HepG2 (cell line): ENCODE results near the gene NECTIN2. TPM values are rescaled to one million over a fixed set of nuclear protein-coding genes. Genes with fewer than 3 reads are reported as not detected.

Experiments
- ATAC-seq: fragments of 200-7000 bp; cut with Tn5 transposase; 3 replicates; pipeline ENCODE4 v1.9.1; 2020; ENCODE audit warnings: mild to moderate bottlenecking, moderate library complexity
- BruUV-seq: library from RNA; stranded (reverse); fragments of 400-500 nt; replicated peaks from 2 replicates; lab custom pipeline; 2021; lab: Mats Ljungman, UMichigan
- CTCF ChIA-PET: fragments of 300-600 bp; formaldehyde crosslinking; extraction: SDS; loops from one replicate; lab custom pipeline; 2021; ENCODE audit warnings: low total read pairs, inconsistent platforms, low intra/inter-chr PET ratio; lab: Yijun Ruan, JAX
- POLR2A ChIA-PET: fragments of 350-600 bp; sonication (Branson Sonifier 250); formaldehyde crosslinking; loops from one replicate; lab custom pipeline; 2020; ENCODE audit warnings: antibody characterized with exemption, inconsistent platforms; lab: Yijun Ruan, JAX
- DNase-seq: peaks from one replicate; pipeline ENCODE4 v3.0.0-alpha.2; 2015; ENCODE audit warnings: low spot score
- FAIRE-seq: peaks from 3 replicates; lab custom pipeline; 2011; peaks lifted over from hg19 to GRCh38; lab: Jason Lieb, UNC
- H2AFZ ChIP-seq: one replicate; pipeline ENCODE4 v1.6.1; 2011; ENCODE audit warnings: low read length, inconsistent platforms
- H3K27ac ChIP-seq: fragments of 300-600 bp; 3 replicates; pipeline ENCODE4 v1.8.0; 2011; ENCODE audit warnings: mixed run types, mild to moderate bottlenecking, mixed read lengths, low read length, inconsistent platforms; ENCODE audit not compliant: insufficient read depth; ENCODE audit errors: extremely low read length
- H3K27me3 ChIP-seq, 2 experiments: fragments of 200-600 bp in 1 of 2; 2 replicates in 1 of 2; 3 replicates in 1 of 2; pipeline versions ENCODE4 v1.6.0 to v1.8.0; 2011; ENCODE audit warnings: low read length in 2 of 2, mild to moderate bottlenecking in 2 of 2, moderate library complexity in 2 of 2, inconsistent platforms in 1 of 2; ENCODE audit not compliant: insufficient read depth in 2 of 2, control insufficient read depth in 1 of 2
- H3K36me3 ChIP-seq, 2 experiments: fragments of 200-600 bp in 1 of 2; replicated peaks in 1 of 2; 2 replicates in 1 of 2; 3 replicates in 1 of 2; pipeline versions ENCODE4 v1.5.1 to v1.8.0; 2011; ENCODE audit warnings: low read length in 2 of 2, inconsistent platforms in 1 of 2; ENCODE audit not compliant: insufficient read depth in 2 of 2, control insufficient read depth in 1 of 2
- H3K4me1 ChIP-seq: 2 replicates; pipeline ENCODE4 v1.5.1; 2012; ENCODE audit warnings: low read length, inconsistent platforms; ENCODE audit not compliant: insufficient read depth
- H3K4me2 ChIP-seq: 2 replicates; pipeline ENCODE4 v1.6.0; 2011; ENCODE audit warnings: low read depth, low read length, inconsistent platforms
- H3K4me3 ChIP-seq, 3 experiments: fragments of 200-600 bp in 1 of 3; sonication (generic), shearing (Covaris generic) in 1 of 3; replicated peaks in 1 of 3; 2 replicates each; pipeline ENCODE4 v1.5.1; 2011 to 2016; ENCODE audit warnings: low read length in 3 of 3, inconsistent platforms in 2 of 3, low read depth in 2 of 3, mild to moderate bottlenecking in 2 of 3, control low read depth in 1 of 3, mixed read lengths in 1 of 3; ENCODE audit not compliant: insufficient read depth in 1 of 3
- H3K79me2 ChIP-seq: one replicate; pipeline ENCODE4 v1.6.1; 2011; ENCODE audit warnings: low read length, inconsistent platforms; ENCODE audit not compliant: insufficient read depth
- H3K9ac ChIP-seq: 2 replicates; pipeline ENCODE4 v1.6.0; 2011; ENCODE audit warnings: mild to moderate bottlenecking, low read depth, low read length, inconsistent platforms; ENCODE audit not compliant: insufficient read depth
- H3K9me3 ChIP-seq: 2 replicates; pipeline ENCODE4 v1.5.1; 2012; ENCODE audit warnings: mild to moderate bottlenecking, low read length
- H4K20me1 ChIP-seq: 2 replicates; pipeline ENCODE4 v1.6.0; 2011; ENCODE audit warnings: inconsistent platforms, mild to moderate bottlenecking, low read length, moderate library complexity; ENCODE audit not compliant: insufficient read depth
- ASH2L ChIP-seq: fragments of 300-600, 200-600 bp; sonication (generic); IDR thresholded peaks from 2 replicates; pipeline ENCODE4 v1.7.0; 2017; ENCODE audit warnings: low read depth, mild to moderate bottlenecking, moderate library complexity, mixed read lengths, low read length; ENCODE audit not compliant: insufficient read length
- ATF1 ChIP-seq: IDR thresholded peaks from 2 replicates; pipeline ENCODE4 v1.6.1; 2016; ENCODE audit warnings: mild to moderate bottlenecking, control low read depth
- CCDC6 ChIP-seq: sonication (generic); formaldehyde crosslinking; IDR thresholded peaks from 2 replicates; pipeline ENCODE4 v1.8.1; 2022; ENCODE audit warnings: mild to moderate bottlenecking, missing genetic modification reagents, moderate library complexity
- HNF4A ChIP-seq: sonication (generic); formaldehyde crosslinking; IDR thresholded peaks from 2 replicates; pipeline ENCODE4 v1.4.0; 2020; ENCODE audit warnings: missing genetic modification reagents
- HNRNPL ChIP-seq: fragments of 200-400 bp; formaldehyde crosslinking; IDR thresholded peaks from 2 replicates; pipeline ENCODE4 v1.6.1; 2017; ENCODE audit warnings: mild to moderate bottlenecking, low read depth, low read length
- MAX ChIP-seq: IDR thresholded peaks from 2 replicates; pipeline ENCODE4 v1.6.1; 2012; ENCODE audit warnings: inconsistent platforms
- ONECUT2 ChIP-seq: sonication (generic); formaldehyde crosslinking; IDR thresholded peaks from 2 replicates; pipeline ENCODE4 v1.4.0; 2020; ENCODE audit warnings: missing genetic modification reagents
- PAX8 ChIP-seq: sonication (generic); formaldehyde crosslinking; IDR thresholded peaks from 2 replicates; pipeline ENCODE4 v1.8.0; 2022; ENCODE audit warnings: mild to moderate bottlenecking, missing genetic modification reagents, borderline replicate concordance
- SALL1 ChIP-seq: sonication (generic); formaldehyde crosslinking; IDR thresholded peaks from 2 replicates; pipeline ENCODE4 v1.8.0; 2022; ENCODE audit warnings: mild to moderate bottlenecking, missing genetic modification reagents
- SP4 ChIP-seq: sonication (generic); formaldehyde crosslinking; IDR thresholded peaks from 2 replicates; pipeline ENCODE4 v1.8.1; 2023; ENCODE audit warnings: mild to moderate bottlenecking, missing genetic modification reagents
- ZBTB38 ChIP-seq: sonication (generic); formaldehyde crosslinking; IDR thresholded peaks from 2 replicates; pipeline ENCODE4 v1.5.1; 2020; ENCODE audit warnings: mild to moderate bottlenecking, missing genetic modification reagents
- ZNF317 ChIP-seq: sonication (generic); formaldehyde crosslinking; IDR thresholded peaks from 2 replicates; pipeline ENCODE4 v1.5.0; 2020; ENCODE audit warnings: mild to moderate bottlenecking, missing genetic modification reagents
- ZNF687 ChIP-seq: sonication (generic); formaldehyde crosslinking; IDR thresholded peaks from 2 replicates; pipeline ENCODE4 v1.5.1; 2020; ENCODE audit warnings: mild to moderate bottlenecking, missing genetic modification reagents, moderate library complexity
- ZNF7 ChIP-seq: IDR thresholded peaks from 2 replicates; pipeline ENCODE4 v1.6.1; 2016; ENCODE audit warnings: missing biosample characterization, missing genetic modification reagents
- ZNF770 ChIP-seq: sonication (generic); formaldehyde crosslinking; IDR thresholded peaks from 2 replicates; pipeline ENCODE4 v1.5.0; 2020; ENCODE audit warnings: mild to moderate bottlenecking, missing genetic modification reagents
- WGBS: methylation state at CpG from one replicate; pipeline ENCODE4 v1.1.6; 2017; ENCODE audit warnings: low lambda C conversion rate; 5-methylcytosine and 5-hydroxymethylcytosine counted together
- in situ Hi-C: cut with HindIII; loops from 2 replicates; pipeline ENCODE4 v1.10.0; 2017; ENCODE audit warnings: low pct_unique_long_range_greater_than_20kb; ENCODE audit not compliant: extremely low pct_ligation_motif_present
- intact Hi-C: fragments of 100-400 bp; cut with micrococcal nuclease; formaldehyde crosslinking; loops from one replicate; pipeline ENCODE4 v1.10.0; 2022; ENCODE audit not compliant: unreplicated experiment
- polyA plus RNA-seq, 8 experiments: library from polyadenylated mRNA; depleted of rRNA in 3 of 8; stranded (reverse) in 7 of 8; unstranded in 1 of 8; fragments of >200 nt; fragmentation: Illumina TruSeq in 4 of 8; extraction: Trizol in 4 of 8; gene quantifications; 2 replicates each; pipeline versions ENCODE4 v1.2.1 to v1.2.3, GENCODE V29; 2011 to 2016; ENCODE audit warnings: low read depth in 4 of 8, missing spikeins in 1 of 8, mixed read lengths in 1 of 8; ENCODE audit not compliant: insufficient read depth in 1 of 8
- total RNA-seq, 5 experiments: library from RNA; depleted of rRNA; stranded (reverse); fragments of >200 nt; fragmentation: Illumina TruSeq; extraction: Trizol; gene quantifications; 2 replicates each; pipeline ENCODE4 v1.2.3, GENCODE V29; 2016; ENCODE audit warnings: low read depth in 1 of 5

Gene NECTIN2
- total and polyA plus RNA-seq, 2 of the 13 experiments (the other 11 are each of a cell fraction or from before 2014, with no cell fraction given), result 75.4 to 114 TPM

GRCh38 chr19:44867578-44867977, 21.5 kb downstream of the NECTIN2 start:
- H2AFZ ChIP-seq, result no peak overlapping the region
- H3K4me3 ChIP-seq, result no peak overlapping the region
- ChIA-PET CTCF (no interaction called here), POLR2A (interaction anchor here (1.2 to 4.5 kb wide), 3 partner anchors 9 to 23 kb away, joined by 3 to 36 read pairs (median 10); partner anchors contain the start of gene TOMM40)
- H3K36me3 ChIP-seq, result peaks cover 11 to 35% of the 10 kb centered on the region in 2 experiments; a peak in 4 of 5 replicates
- peaks cover 4% of the 10 kb centered on the region for H3K79me2 ChIP-seq
- no peaks in the 10 kb centered on the region for H3K27me3 ChIP-seq
- no peaks in the 10 kb centered on the region for H4K20me1 ChIP-seq
- ATAC-seq, result 0 out of 3 replicates have a peak, but pooled peaks have one; percentile 14
- intact Hi-C loops (no loop called here), in situ Hi-C loops (no loop called here)
- no peak overlapping the region for H3K4me2 ChIP-seq
- TF ChIP-seq MAX (peak; percentile 35; the same call in 1 of the 2 replicates), ZNF770 (CRISPR knock-in tag) (peak; percentile 64; the same call in 1 of the 2 replicates), ATF1 (CRISPR knock-in tag) (no peak), SALL1 (CRISPR knock-in tag) (peak; percentile 14; the same call in 1 of the 2 replicates), PAX8 (CRISPR knock-in tag) (no peak), ZBTB38 (peak; percentile 72; the same call in 1 of the 2 replicates), HNRNPL (no peak), ONECUT2 (CRISPR knock-in tag) (no peak), SP4 (CRISPR knock-in tag) (no peak), CCDC6 (no peak), ASH2L (no peak), ZNF317 (CRISPR knock-in tag) (no peak), ZNF687 (peak; percentile 62), ZNF7 (peak; percentile 63), HNF4A (CRISPR knock-in tag) (peak; percentile 25; the same call in 1 of the 2 replicates)
- H3K9ac ChIP-seq, result no peak overlapping the region
- H3K9me3 ChIP-seq, result no peaks in the 10 kb centered on the region
- 73% methylated on average over 12 of the region's 12 CpGs for WGBS
- peaks cover 59% of the 10 kb centered on the region for H3K4me1 ChIP-seq
- FAIRE-seq, result no peak
- no peak for DNase-seq
- H3K27ac ChIP-seq, result peak overlapping the region; percentile 57
- BruUV-seq, result no TSS peak
